Trophoblast cell (in vitro differentiated cells and primary cell): ENCODE data around the gene CCDC30.

Experiments
- DNase-seq, 2 donors: peaks; one replicate each; pipeline ENCODE4 v3.0.0-alpha.2; 2016
- H2AFZ ChIP-seq: 2 replicates; pipeline ENCODE4 v1.6.1; 2013; ENCODE audit warnings: low read length, moderate library complexity, mild to moderate bottlenecking; ENCODE audit not compliant: insufficient read depth, poor library complexity
- H2AK5ac ChIP-seq: 2 replicates; pipeline ENCODE4 v1.6.1; 2013; ENCODE audit warnings: mild to moderate bottlenecking, low read length
- H2BK120ac ChIP-seq: 2 replicates; pipeline ENCODE4 v1.6.1; 2013; ENCODE audit warnings: low read length, mild to moderate bottlenecking, moderate library complexity; ENCODE audit not compliant: insufficient read depth, poor library complexity
- H2BK12ac ChIP-seq: 2 replicates; pipeline ENCODE4 v1.6.1; 2013; ENCODE audit warnings: mild to moderate bottlenecking, low read length, moderate library complexity
- H2BK5ac ChIP-seq: 2 replicates; pipeline ENCODE4 v1.6.1; 2013; ENCODE audit warnings: low read length, low read depth, moderate library complexity, mild to moderate bottlenecking; ENCODE audit not compliant: poor library complexity
- H3K14ac ChIP-seq: 2 replicates; pipeline ENCODE4 v1.6.1; 2013; ENCODE audit warnings: mild to moderate bottlenecking, low read length
- H3K18ac ChIP-seq: 2 replicates; pipeline ENCODE4 v1.6.1; 2013; ENCODE audit warnings: mild to moderate bottlenecking, low read length
- H3K23ac ChIP-seq: 2 replicates; pipeline ENCODE4 v1.6.1; 2013; ENCODE audit warnings: low read length
- H3K27ac ChIP-seq: 2 replicates; pipeline ENCODE4 v1.5.1; 2013; ENCODE audit warnings: low read depth, mild to moderate bottlenecking, inconsistent platforms, low read length, moderate library complexity
- H3K27me3 ChIP-seq: 2 replicates; pipeline ENCODE4 v1.6.1; 2013; ENCODE audit warnings: inconsistent platforms, mild to moderate bottlenecking, low read length, moderate library complexity; ENCODE audit not compliant: insufficient read depth
- H3K36me3 ChIP-seq, 2 experiments: 1 replicate in 1 of 2; 2 replicates in 1 of 2; pipeline ENCODE4 v1.6.1; 2013; ENCODE audit warnings: low read length in 2 of 2, mild to moderate bottlenecking in 2 of 2, moderate library complexity in 1 of 2; ENCODE audit not compliant: insufficient read depth in 2 of 2, control insufficient read depth in 1 of 2
- H3K4ac ChIP-seq: 2 replicates; pipeline ENCODE4 v1.6.1; 2013; ENCODE audit warnings: low read depth, mild to moderate bottlenecking, low read length, moderate library complexity
- H3K4me1 ChIP-seq, 2 experiments: 1 replicate in 1 of 2; 2 replicates in 1 of 2; pipeline ENCODE4 v1.6.1; 2013; ENCODE audit warnings: low read length in 2 of 2, mild to moderate bottlenecking in 2 of 2, moderate library complexity in 1 of 2; ENCODE audit not compliant: insufficient read depth in 2 of 2, control insufficient read depth in 1 of 2
- H3K4me2 ChIP-seq: 2 replicates; pipeline ENCODE4 v1.6.1; 2013; ENCODE audit warnings: inconsistent platforms, mild to moderate bottlenecking, low read length, moderate library complexity
- H3K4me3 ChIP-seq: 2 replicates; pipeline ENCODE4 v1.5.1; 2013; ENCODE audit warnings: mild to moderate bottlenecking, low read depth, low read length, inconsistent platforms
- H3K79me1 ChIP-seq: one replicate; pipeline ENCODE4 v1.6.1; 2013; ENCODE audit warnings: low read length
- H3K79me2 ChIP-seq: 2 replicates; pipeline ENCODE4 v1.6.1; 2013; ENCODE audit warnings: low read length, mild to moderate bottlenecking; ENCODE audit not compliant: control insufficient read depth, insufficient read depth, poor library complexity
- H3K9ac ChIP-seq: 2 replicates; pipeline ENCODE4 v1.6.1; 2013; ENCODE audit warnings: mild to moderate bottlenecking, low read length
- H3K9me3 ChIP-seq: 2 replicates; pipeline ENCODE4 v1.6.1; 2013; ENCODE audit warnings: low read depth, mild to moderate bottlenecking, control low read depth, inconsistent platforms, low read length; ENCODE audit not compliant: insufficient read depth
- H4K12ac ChIP-seq: 2 replicates; pipeline ENCODE4 v1.6.1; 2013; ENCODE audit warnings: low read depth, mild to moderate bottlenecking, low read length, moderate library complexity
- H4K8ac ChIP-seq: 2 replicates; pipeline ENCODE4 v1.6.1; 2013; ENCODE audit warnings: low read depth, mild to moderate bottlenecking, low read length, moderate library complexity
- H4K91ac ChIP-seq: one replicate; pipeline ENCODE4 v1.6.1; 2013; ENCODE audit warnings: low read depth, mild to moderate bottlenecking, low read length, moderate library complexity
- WGBS: extraction: QIAGEN DNeasy Blood & Tissue Kit; methylation state at CpG from one replicate; pipeline ENCODE4 v1.1.7; 2013; ENCODE audit warnings: missing lambda C conversion rate; ENCODE audit not compliant: insufficient read length, insufficient coverage; ENCODE audit errors: extremely low coverage; 5-methylcytosine and 5-hydroxymethylcytosine counted together

CCDC30 gene

GRCh38 chr1:42684139-42684538 is 221.1 kb downstream of the CCDC30 start:
- Histone ChIP-seq H4K91ac (no peak overlapping the region), H3K79me2 (peaks cover 20% of the 10 kb centered on the region), H3K4me1 (peaks cover 6 to 9% of the 10 kb centered on the region in 2 experiments), H4K12ac (no peak overlapping the region), H3K27ac (no peak overlapping the region), H2BK120ac (no peak overlapping the region), H2AFZ (no peak overlapping the region), H3K14ac (no peak overlapping the region), H2BK5ac (no peak overlapping the region), H3K27me3 (no peaks in the 10 kb centered on the region), H4K8ac (no peak overlapping the region), H3K9ac (peak overlapping the region; percentile 36), H3K4me2 (peak overlapping the region; percentile 58), H3K79me1 (peaks cover 5% of the 10 kb centered on the region), H3K18ac (no peak overlapping the region), H2BK12ac (no peak overlapping the region), H3K4me3 (no peak overlapping the region), H3K36me3 (peaks cover 3 to 4% of the 10 kb centered on the region in 2 experiments), H3K23ac (peak overlapping the region; percentile 2), H3K4ac (peak overlapping the region; percentile 87), H3K9me3 (no peaks in the 10 kb centered on the region), H2AK5ac (no peak overlapping the region)
- no CpG with 5 or more reads among the region's 5 CpGs for WGBS
- DNase-seq = no peak

- WGBS = no CpG with 5 or more reads among the region's 4 CpGs
- H3K14ac ChIP-seq = no peak overlapping the region
- H4K12ac ChIP-seq = no peak overlapping the region
- peaks cover 5% of the 10 kb centered on the region for H3K79me1 ChIP-seq
- no peak overlapping the region for H3K9ac ChIP-seq
- no peak overlapping the region for H4K8ac ChIP-seq
- H3K4me1 ChIP-seq = peaks cover 4 to 6% of the 10 kb centered on the region in 2 experiments
- no peak overlapping the region for H2BK120ac ChIP-seq
- H3K4me2 ChIP-seq = no peak overlapping the region
- H4K91ac ChIP-seq = no peak overlapping the region
- H3K4me3 ChIP-seq = no peak overlapping the region
- H3K23ac ChIP-seq = no peak overlapping the region
- peaks cover 21% of the 10 kb centered on the region for H3K79me2 ChIP-seq
- peaks cover 4 to 5% of the 10 kb centered on the region in 2 experiments for H3K36me3 ChIP-seq
- no peak overlapping the region for H2AFZ ChIP-seq
- no peaks in the 10 kb centered on the region for H3K9me3 ChIP-seq
- H2BK5ac ChIP-seq = no peak overlapping the region
- no peak overlapping the region for H2BK12ac ChIP-seq
- H3K4ac ChIP-seq = peak overlapping the region; percentile 81
- DNase-seq = no peak
- no peak overlapping the region for H3K27ac ChIP-seq
- H3K27me3 ChIP-seq = no peaks in the 10 kb centered on the region
- H3K18ac ChIP-seq = no peak overlapping the region
- H2AK5ac ChIP-seq = no peak overlapping the region
Measured at GRCh38 chr1:42686418-42686817, 223.3 kb downstream of the CCDC30 start.

GRCh38 chr1:42689912-42690311 is 226.8 kb downstream of the CCDC30 start:
- DNase-seq = peak in 1 of 2 donors; percentile 47
- no peak overlapping the region for H3K14ac ChIP-seq
- peaks cover 9% of the 10 kb centered on the region for H3K79me2 ChIP-seq
- H3K4me1 ChIP-seq = peaks cover 3 to 4% of the 10 kb centered on the region in 2 experiments
- no peak overlapping the region for H3K23ac ChIP-seq
- H3K4me2 ChIP-seq = no peak overlapping the region
- H4K8ac ChIP-seq = no peak overlapping the region
- H3K4ac ChIP-seq = peak overlapping the region; percentile 94
- no peak overlapping the region for H3K27ac ChIP-seq
- H3K9ac ChIP-seq = no peak overlapping the region
- no peak overlapping the region for H3K18ac ChIP-seq
- H2BK5ac ChIP-seq = no peak overlapping the region
- H3K4me3 ChIP-seq = no peak overlapping the region
- no peak overlapping the region for H2AK5ac ChIP-seq
- H3K27me3 ChIP-seq = no peaks in the 10 kb centered on the region
- no peaks in the 10 kb centered on the region for H3K79me1 ChIP-seq
- H2AFZ ChIP-seq = no peak overlapping the region
- H2BK12ac ChIP-seq = no peak overlapping the region
- H4K12ac ChIP-seq = no peak overlapping the region
- peaks cover 2 to 3% of the 10 kb centered on the region in 2 experiments for H3K36me3 ChIP-seq
- H3K9me3 ChIP-seq = no peaks in the 10 kb centered on the region
- H4K91ac ChIP-seq = no peak overlapping the region
- no CpG with 5 or more reads among the region's 3 CpGs for WGBS
- no peak overlapping the region for H2BK120ac ChIP-seq

GRCh38 chr1:42690477-42691156 is 227.5 kb downstream of the CCDC30 start:
- Histone ChIP-seq H3K9me3 (no peaks in the 10 kb centered on the region), H4K8ac (no peak overlapping the region), H4K12ac (no peak overlapping the region), H3K14ac (no peak overlapping the region), H3K4me1 (peaks cover 3 to 4% of the 10 kb centered on the region in 2 experiments), H3K18ac (no peak overlapping the region), H2BK120ac (no peak overlapping the region), H3K9ac (no peak overlapping the region), H3K27ac (no peak overlapping the region), H3K23ac (no peak overlapping the region), H3K4ac (peak overlapping the region; percentile 88), H2AK5ac (no peak overlapping the region), H3K27me3 (no peaks in the 10 kb centered on the region), H3K36me3 (peaks cover 3 to 6% of the 10 kb centered on the region in 2 experiments), H3K79me2 (peaks cover 7% of the 10 kb centered on the region), H3K4me3 (no peak overlapping the region), H2AFZ (no peak overlapping the region), H4K91ac (no peak overlapping the region), H3K79me1 (no peaks in the 10 kb centered on the region), H3K4me2 (no peak overlapping the region), H2BK12ac (no peak overlapping the region), H2BK5ac (no peak overlapping the region)
- WGBS = no CpG with 5 or more reads among the region's 1 CpG
- peak; percentile 23 to 50 for DNase-seq
